ENCODE measurements around the gene DNM3. TPM values are rescaled to one million over a fixed set of nuclear protein-coding genes. Genes with fewer than 3 reads are reported as not detected.

Gene DNM3
- total and polyA plus RNA-seq, 4 donors, result 2.1 to 16.3 (median 5.6) TPM

GRCh38 chr1:171981303-171981702 is 140.0 kb downstream of the DNM3 start:
- no peaks in the 10 kb centered on the region for H3K27me3 ChIP-seq (ENCODE audit: control insufficient read depth in 3 of 3, insufficient read depth in 3 of 3, low read length in 2 of 3)
- H3K27ac ChIP-seq (ENCODE audit: low read depth in 1 of 2, low read length in 1 of 2), result no peak overlapping the region
- H3K4me1 ChIP-seq (ENCODE audit: control insufficient read depth in 5 of 5, insufficient read depth in 5 of 5, low read length in 5 of 5), result no peaks in the 10 kb centered on the region
- H3K9ac ChIP-seq (ENCODE audit: insufficient read depth in 1 of 2, low read length in 2 of 2), result no peak overlapping the region
- no peak overlapping the region for H3K4me3 ChIP-seq
- peak in 1 of 3 donors; percentile 17 for DNase-seq
- H3K9me3 ChIP-seq (ENCODE audit: control insufficient read depth in 4 of 4, insufficient read depth in 3 of 4, low read length in 3 of 4), result no peaks in the 10 kb centered on the region
- no peak for TF ChIP-seq CTCF (IDR thresholded peaks at IDR 0.05; ENCODE audit: control extremely low read depth, extremely low read depth)
- H3K36me3 ChIP-seq (ENCODE audit: control insufficient read depth in 4 of 4, insufficient read depth in 4 of 4, low read length in 4 of 4), result no peaks in the 10 kb centered on the region
- ATAC-seq (ENCODE audit: insufficient read depth, low FRiP score), result no peak

GRCh38 chr1:171983584-171983983 is 142.3 kb downstream of the DNM3 start:
- DNase-seq (peak in 2 of 3 donors; percentile 50 to 61), ATAC-seq (ENCODE audit: insufficient read depth, low FRiP score) (no peak)
- no peak overlapping the region for H3K27ac ChIP-seq (ENCODE audit: low read depth in 1 of 2, low read length in 1 of 2)
- H3K27me3 ChIP-seq (ENCODE audit: control insufficient read depth in 3 of 3, insufficient read depth in 3 of 3, low read length in 2 of 3), result no peaks in the 10 kb centered on the region
- WGBS, 2 donors, result 5 to 16% methylated on average over 1 of the region's 1 CpG
- H3K9me3 ChIP-seq (ENCODE audit: control insufficient read depth in 4 of 4, insufficient read depth in 3 of 4, low read length in 3 of 4), result no peaks in the 10 kb centered on the region
- H3K36me3 ChIP-seq (ENCODE audit: control insufficient read depth in 4 of 4, insufficient read depth in 4 of 4, low read length in 4 of 4), result no peaks in the 10 kb centered on the region
- TF ChIP-seq CTCF (IDR thresholded peaks at IDR 0.05; ENCODE audit: control extremely low read depth, extremely low read depth), result no peak
- H3K4me1 ChIP-seq (ENCODE audit: control insufficient read depth in 5 of 5, insufficient read depth in 5 of 5, low read length in 5 of 5), result no peaks in the 10 kb centered on the region
- no peak overlapping the region for H3K9ac ChIP-seq (ENCODE audit: insufficient read depth in 1 of 2, low read length in 2 of 2)
- H3K4me3 ChIP-seq, result no peak overlapping the region

GRCh38 chr1:171984262-171984661 is 143.0 kb downstream of the DNM3 start:
- no peak for TF ChIP-seq CTCF (IDR thresholded peaks at IDR 0.05; ENCODE audit: control extremely low read depth, extremely low read depth)
- DNase-seq, result no peak
- ATAC-seq (ENCODE audit: insufficient read depth, low FRiP score), result no peak
- no peaks in the 10 kb centered on the region for H3K36me3 ChIP-seq (ENCODE audit: control insufficient read depth in 4 of 4, insufficient read depth in 4 of 4, low read length in 4 of 4)
- H3K4me3 ChIP-seq, result no peak overlapping the region
- WGBS, 2 donors, result 68 to 83% methylated on average over 7 of the region's 7 CpGs
- H3K9me3 ChIP-seq (ENCODE audit: control insufficient read depth in 4 of 4, insufficient read depth in 3 of 4, low read length in 3 of 4), result no peaks in the 10 kb centered on the region
- H3K27ac ChIP-seq (ENCODE audit: low read depth in 1 of 2, low read length in 1 of 2), result no peak overlapping the region
- H3K27me3 ChIP-seq (ENCODE audit: control insufficient read depth in 3 of 3, insufficient read depth in 3 of 3, low read length in 2 of 3), result no peaks in the 10 kb centered on the region
- H3K9ac ChIP-seq (ENCODE audit: insufficient read depth in 1 of 2, low read length in 2 of 2), result no peak overlapping the region
- H3K4me1 ChIP-seq (ENCODE audit: control insufficient read depth in 5 of 5, insufficient read depth in 5 of 5, low read length in 5 of 5), result no peaks in the 10 kb centered on the region

GRCh38 chr1:171984850-171985485 is 143.7 kb downstream of the DNM3 start:
- Histone ChIP-seq H3K4me1 (ENCODE audit: control insufficient read depth in 5 of 5, insufficient read depth in 5 of 5, low read length in 5 of 5) (no peaks in the 10 kb centered on the region), H3K4me3 (no peak overlapping the region), H3K9me3 (ENCODE audit: control insufficient read depth in 4 of 4, insufficient read depth in 3 of 4, low read length in 3 of 4) (no peaks in the 10 kb centered on the region), H3K27ac (ENCODE audit: low read depth in 1 of 2, low read length in 1 of 2) (no peak overlapping the region), H3K27me3 (ENCODE audit: control insufficient read depth in 3 of 3, insufficient read depth in 3 of 3, low read length in 2 of 3) (no peaks in the 10 kb centered on the region), H3K36me3 (ENCODE audit: control insufficient read depth in 4 of 4, insufficient read depth in 4 of 4, low read length in 4 of 4) (no peaks in the 10 kb centered on the region), H3K9ac (ENCODE audit: insufficient read depth in 1 of 2, low read length in 2 of 2) (no peak overlapping the region)
- 22 to 27% methylated on average over 3 of the region's 3 CpGs for WGBS, 2 donors
- ATAC-seq (ENCODE audit: insufficient read depth, low FRiP score) (no peak), DNase-seq (peak in 2 of 3 donors; percentile 47 to 50)
- TF ChIP-seq CTCF (IDR thresholded peaks at IDR 0.05; ENCODE audit: control extremely low read depth, extremely low read depth), result peak; percentile 70

All from lung (tissue), 12 donors.